ENCODE results near the gene SEC24C. TPM values are rescaled to one million over a fixed set of nuclear protein-coding genes. Genes with fewer than 3 reads are reported as not detected.

Gene SEC24C
- total RNA-seq, 1 donor from 2014 or later = 85.9 TPM

DNA sequence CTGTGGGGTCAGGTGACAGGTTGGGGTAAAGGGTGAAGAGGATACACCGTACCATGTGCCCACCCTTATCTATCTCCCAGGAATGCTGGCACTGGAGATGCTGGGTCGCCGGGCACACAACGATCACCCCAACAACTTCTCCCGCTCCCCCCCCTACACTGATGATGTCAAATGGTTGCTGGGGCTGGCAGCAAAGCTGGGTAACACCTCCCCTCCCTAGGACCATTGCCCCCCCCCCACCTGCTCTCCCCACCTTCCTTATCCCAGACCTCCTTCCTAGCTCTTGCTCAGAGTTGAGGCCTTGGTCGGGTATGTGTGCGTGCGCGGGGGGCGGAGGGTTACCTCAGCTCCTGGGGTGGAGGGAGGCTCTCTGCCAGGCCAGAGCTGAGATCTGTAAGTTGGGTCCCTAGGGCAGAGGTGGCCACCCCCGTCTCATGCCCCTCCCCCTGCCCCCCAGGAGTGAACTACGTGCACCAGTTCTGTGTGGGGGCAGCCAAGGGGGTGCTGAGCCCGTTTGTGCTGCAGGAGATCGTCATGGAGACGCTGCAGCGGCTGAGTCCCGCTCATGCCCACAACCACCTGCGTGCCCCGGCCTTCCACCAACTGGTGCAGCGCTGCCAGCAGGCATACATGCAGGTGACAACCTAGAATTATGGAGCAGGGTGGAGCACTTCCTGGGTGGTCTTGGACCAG is 56.5 kb downstream of the SEC24C start:
- Mint-ChIP-seq H3K36me3 (ENCODE audit: low read depth) (peaks cover 5% of the 10 kb centered on the region), H3K4me3 (no peak overlapping the region), H3K9me3 (no peaks in the 10 kb centered on the region), H3K4me1 (no peaks in the 10 kb centered on the region), H3K27me3 (ENCODE audit: low read depth) (no peaks in the 10 kb centered on the region), H3K27ac (ENCODE audit: unreplicated experiment) (no peak overlapping the region)
- TF ChIP-seq, protein P1, sequence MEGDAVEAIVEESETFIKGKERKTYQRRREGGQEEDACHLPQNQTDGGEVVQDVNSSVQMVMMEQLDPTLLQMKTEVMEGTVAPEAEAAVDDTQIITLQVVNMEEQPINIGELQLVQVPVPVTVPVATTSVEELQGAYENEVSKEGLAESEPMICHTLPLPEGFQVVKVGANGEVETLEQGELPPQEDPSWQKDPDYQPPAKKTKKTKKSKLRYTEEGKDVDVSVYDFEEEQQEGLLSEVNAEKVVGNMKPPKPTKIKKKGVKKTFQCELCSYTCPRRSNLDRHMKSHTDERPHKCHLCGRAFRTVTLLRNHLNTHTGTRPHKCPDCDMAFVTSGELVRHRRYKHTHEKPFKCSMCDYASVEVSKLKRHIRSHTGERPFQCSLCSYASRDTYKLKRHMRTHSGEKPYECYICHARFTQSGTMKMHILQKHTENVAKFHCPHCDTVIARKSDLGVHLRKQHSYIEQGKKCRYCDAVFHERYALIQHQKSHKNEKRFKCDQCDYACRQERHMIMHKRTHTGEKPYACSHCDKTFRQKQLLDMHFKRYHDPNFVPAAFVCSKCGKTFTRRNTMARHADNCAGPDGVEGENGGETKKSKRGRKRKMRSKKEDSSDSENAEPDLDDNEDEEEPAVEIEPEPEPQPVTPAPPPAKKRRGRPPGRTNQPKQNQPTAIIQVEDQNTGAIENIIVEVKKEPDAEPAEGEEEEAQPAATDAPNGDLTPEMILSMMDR (conservative IDR thresholded peaks at IDR 0.05) = no peak
- no peak for DNase-seq (ENCODE audit: low read depth, low spot score)

DNA sequence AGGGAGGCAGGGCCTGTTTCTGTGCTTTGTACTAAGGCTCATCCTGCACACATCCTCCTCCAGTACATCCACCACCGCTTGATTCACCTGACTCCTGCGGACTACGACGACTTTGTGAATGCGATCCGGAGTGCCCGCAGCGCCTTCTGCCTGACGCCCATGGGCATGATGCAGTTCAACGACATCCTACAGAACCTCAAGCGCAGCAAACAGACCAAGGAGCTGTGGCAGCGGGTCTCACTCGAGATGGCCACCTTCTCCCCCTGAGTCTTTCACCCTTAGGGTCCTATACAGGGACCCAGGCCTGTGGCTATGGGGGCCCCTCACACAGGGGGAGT is 57.0 kb downstream of the SEC24C start:
- H3K4me3 Mint-ChIP-seq = no peak overlapping the region
- H3K9me3 Mint-ChIP-seq = no peaks in the 10 kb centered on the region
- H3K4me1 Mint-ChIP-seq = no peaks in the 10 kb centered on the region
- TF ChIP-seq, protein P1 (conservative IDR thresholded peaks at IDR 0.05) = no peak
- H3K27me3 Mint-ChIP-seq (ENCODE audit: low read depth) = no peaks in the 10 kb centered on the region
- peaks cover 5% of the 10 kb centered on the region for H3K36me3 Mint-ChIP-seq (ENCODE audit: low read depth)
- DNase-seq (ENCODE audit: low read depth, low spot score) = no peak
- peak overlapping the region; percentile 19 for H3K27ac Mint-ChIP-seq (ENCODE audit: unreplicated experiment)

DNA sequence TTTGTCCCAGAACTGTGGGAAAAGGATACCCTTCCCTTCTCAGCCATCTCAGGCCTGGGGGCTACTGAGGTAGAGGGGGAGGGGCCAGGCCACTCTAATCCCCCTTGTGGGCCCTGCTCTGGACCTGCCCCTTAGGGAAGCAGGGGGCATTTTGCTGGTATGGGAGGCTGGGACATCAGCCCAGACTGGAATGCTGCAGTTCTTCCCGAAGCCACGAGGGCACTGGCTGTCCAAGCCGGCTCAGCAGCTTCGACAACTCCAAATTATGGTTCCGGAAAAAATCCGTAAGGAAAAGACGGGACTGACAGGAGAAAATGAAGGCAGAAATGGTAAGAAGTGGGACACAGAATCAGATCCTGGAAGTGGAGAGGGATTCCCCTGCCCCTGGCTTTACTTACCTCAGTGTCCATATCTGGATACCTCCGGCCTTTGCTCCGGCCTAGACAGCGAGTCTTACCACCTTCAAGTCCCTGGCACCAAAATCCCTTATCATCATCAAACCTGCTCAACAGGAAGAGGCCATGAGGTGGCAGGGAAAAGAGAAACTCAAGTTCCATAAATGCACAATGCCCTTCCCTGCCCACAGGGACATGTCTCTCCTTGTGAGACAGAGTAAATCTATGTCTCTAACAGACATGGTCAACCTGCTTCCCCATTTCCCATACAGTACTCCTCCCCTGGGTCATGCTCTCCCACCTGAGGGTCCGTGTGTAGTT is 58.3 kb downstream of the SEC24C start:
- Mint-ChIP-seq H3K27ac (ENCODE audit: unreplicated experiment) (peak overlapping the region; percentile 63), H3K4me3 (no peak overlapping the region), H3K9me3 (no peaks in the 10 kb centered on the region), H3K27me3 (ENCODE audit: low read depth) (no peaks in the 10 kb centered on the region), H3K36me3 (ENCODE audit: low read depth) (peaks cover 8% of the 10 kb centered on the region), H3K4me1 (peaks cover 4% of the 10 kb centered on the region)
- TF ChIP-seq, protein P1 (conservative IDR thresholded peaks at IDR 0.05) = no peak
- no peak for DNase-seq (ENCODE audit: low read depth, low spot score)

DNA sequence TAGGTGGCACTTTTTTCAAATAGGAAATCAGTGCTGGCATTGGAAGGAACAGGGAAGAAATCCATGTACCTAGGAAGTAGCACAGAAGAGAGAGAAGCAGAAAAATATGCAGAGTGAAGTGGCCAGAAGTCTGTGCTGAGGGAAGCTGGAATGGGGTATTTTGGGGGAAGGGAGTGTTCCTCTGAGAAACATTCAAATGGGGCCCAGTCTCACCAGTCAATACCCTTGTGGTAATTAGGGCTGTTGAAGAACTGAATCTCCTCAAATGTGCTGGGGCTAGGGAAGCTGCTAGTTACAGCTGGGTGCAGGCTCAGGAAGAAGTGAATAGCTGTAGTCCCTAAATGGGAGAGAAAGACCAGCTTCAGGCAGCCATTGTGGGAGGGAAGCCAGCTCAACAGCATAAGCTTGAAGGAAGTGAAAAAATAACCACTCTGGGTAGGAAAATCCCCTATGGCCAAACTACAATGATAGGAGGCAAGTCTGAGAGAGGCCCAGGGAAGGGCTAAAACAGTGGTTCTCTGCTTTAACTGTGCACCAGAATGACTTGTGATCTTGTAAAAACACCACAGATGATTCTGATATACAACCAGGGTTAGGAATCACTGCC is 59.6 kb downstream of the SEC24C start:
- Mint-ChIP-seq H3K36me3 (ENCODE audit: low read depth) (peaks cover 6% of the 10 kb centered on the region), H3K4me3 (peak overlapping the region; percentile 2), H3K4me1 (peaks cover 4% of the 10 kb centered on the region), H3K27me3 (ENCODE audit: low read depth) (no peaks in the 10 kb centered on the region), H3K9me3 (no peaks in the 10 kb centered on the region), H3K27ac (ENCODE audit: unreplicated experiment) (no peak overlapping the region)
- no peak for DNase-seq (ENCODE audit: low read depth, low spot score)
- TF ChIP-seq, protein P1 (conservative IDR thresholded peaks at IDR 0.05) = no peak

DNA sequence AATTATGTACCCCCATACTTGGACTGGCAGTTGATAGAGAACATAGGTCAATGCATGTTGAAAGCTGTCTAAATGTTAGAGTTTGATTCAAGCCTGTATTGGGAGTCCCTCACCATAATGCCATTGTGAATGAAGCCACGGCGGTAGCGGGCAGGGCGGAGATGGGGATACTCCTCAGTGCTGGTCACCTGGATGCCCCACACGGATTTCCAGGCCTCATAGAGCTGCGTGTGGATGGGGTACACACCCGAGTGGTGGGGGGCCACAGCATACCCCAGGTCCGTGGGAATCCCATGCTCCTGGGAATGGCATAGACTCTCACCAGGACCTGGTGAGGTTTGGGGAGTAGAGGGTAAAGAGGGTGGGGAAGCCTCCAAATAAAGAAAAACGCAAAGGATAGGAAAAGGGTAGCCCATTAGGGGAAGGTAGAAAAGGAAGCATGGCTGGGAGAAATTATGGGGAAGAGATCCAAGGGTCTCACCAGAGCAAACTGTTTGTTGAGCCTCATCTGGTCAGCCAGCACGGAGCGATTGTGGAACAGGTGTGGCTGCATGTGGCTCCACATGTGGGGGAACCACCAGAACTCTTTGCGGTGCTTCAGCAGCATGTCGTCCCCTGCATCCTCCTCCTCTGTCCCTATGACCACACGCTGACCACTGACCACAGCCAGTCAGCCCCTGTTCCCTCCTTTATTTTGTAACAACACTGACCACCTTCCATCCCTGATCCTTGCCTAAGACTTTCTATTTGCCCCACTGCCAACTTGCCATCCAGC is 62.2 kb downstream of the SEC24C start:
- no peak for DNase-seq (ENCODE audit: low read depth, low spot score)
- Mint-ChIP-seq H3K4me1 (peaks cover 14% of the 10 kb centered on the region), H3K27me3 (ENCODE audit: low read depth) (no peaks in the 10 kb centered on the region), H3K4me3 (peak overlapping the region; percentile 69), H3K27ac (ENCODE audit: unreplicated experiment) (no peak overlapping the region), H3K9me3 (no peaks in the 10 kb centered on the region), H3K36me3 (ENCODE audit: low read depth) (peaks cover 6% of the 10 kb centered on the region)
- TF ChIP-seq, protein P1 (conservative IDR thresholded peaks at IDR 0.05) = no peak

Measured in neural crest cell (in vitro differentiated cells).